ENCODE results near the gene ZSCAN10.
"Not testable (repeated sequence)": the region's sequence is repeated elsewhere in the genome, so short reads cannot be mapped to it uniquely, and the experiment has no call there.

GRCh38 chr16:3055734-3056115 is 43.4 kb downstream of the ZSCAN10 start:
- not testable (repeated sequence) for TF ChIP-seq EZH2 (IDR thresholded peaks at IDR 0.05; ENCODE audit: low read length, missing control alignments); CTCF (conservative IDR thresholded peaks at IDR 0.05 in 1 of 2, IDR thresholded peaks at IDR 0.05 in 1 of 2; ENCODE audit: low read depth in 1 of 2, low read length in 2 of 2)
